Adrenal gland (tissue), 12 donors: Measurements from ENCODE around the gene KDM6B. TPM values are rescaled to one million over a fixed set of nuclear protein-coding genes. Genes with fewer than 3 reads are reported as not detected.

Experiments used
- DNase-seq, 7 donors: peaks; one replicate each; pipeline ENCODE4 v3.0.0-alpha.2; 2019 to 2020
- H3K27ac ChIP-seq, 5 donors: fragments of 200-600 bp; sonication (generic) in 4 of 5; 1 replicate in 3 of 5; 2 replicates in 2 of 5; pipeline versions ENCODE4 v1.5.1 to v1.8.0; 2016 to 2020; ENCODE audit warnings: mild to moderate bottlenecking in 1 of 5
- H3K27me3 ChIP-seq: fragments of 200-600 bp; 2 replicates; pipeline ENCODE4 v1.8.0; 2021
- H3K36me3 ChIP-seq, 2 donors: fragments of 200-600 bp; replicated peaks in 1 of 2; 1 replicate in 1 of 2; 2 replicates in 1 of 2; pipeline versions ENCODE4 v1.5.1 to v1.8.0; 2018 to 2022
- H3K4me1 ChIP-seq, 2 donors: fragments of 200-600 bp; replicated peaks in 1 of 2; 1 replicate in 1 of 2; 2 replicates in 1 of 2; pipeline versions ENCODE4 v1.5.1 to v1.8.0; 2018 to 2021
- H3K4me3 ChIP-seq, 4 donors: fragments of 200-600 bp; sonication (generic) in 3 of 4; one replicate each; pipeline ENCODE4 v1.5.1; 2016 to 2018
- H3K9me3 ChIP-seq, 3 donors: fragments of 200-600 bp; sonication (generic) in 1 of 3; replicated peaks in 1 of 3; 1 replicate in 2 of 3; 2 replicates in 1 of 3; pipeline versions ENCODE4 v1.5.1 to v1.8.0; 2016 to 2021
- POLR2A ChIP-seq, 2 donors: fragments of 450-650 bp; IDR thresholded peaks; one replicate each; pipeline ENCODE4 v1.6.1; 2017; ENCODE audit warnings: antibody characterized with exemption in 2 of 2, mild to moderate bottlenecking in 2 of 2, moderate library complexity in 1 of 2
- WGBS, 4 donors: extraction: QIAGEN DNeasy Blood & Tissue Kit in 2 of 4; methylation state at CpG; one replicate each; pipeline versions ENCODE4 v1.1.5 to v1.1.7; 2013 to 2017; 5-methylcytosine and 5-hydroxymethylcytosine counted together
- intact Hi-C, 2 donors: fragments of 100-400 bp; cut with DNase I; formaldehyde crosslinking; loops; one replicate each; pipeline versions ENCODE4 v1.14.1 to v1.15.0; 2022 to 2023
- polyA plus RNA-seq, 3 donors: library from polyadenylated mRNA; stranded (reverse); fragments of 200-250 nt in 2 of 3; fragments of 350-450 nt in 1 of 3; fragmentation: Illumina TruSeq in 1 of 3; extraction: RNeasy Lipid Tissue Mini Kit (QIAGEN cat#74804) in 1 of 3; gene quantifications; one replicate each; pipeline ENCODE4 v1.2.3, GENCODE V29; 2013 to 2014
- total RNA-seq, 9 donors: library from RNA; depleted of rRNA in 4 of 9; stranded (reverse); fragments of >200 nt in 4 of 9; fragments of 120-200 nt in 1 of 9; fragmentation: NEBNext Ultra II Directional in 1 of 9; extraction: Animal tissue kit (Norgen Biotek cat#: 25700) in 1 of 9; gene quantifications; one replicate each; pipeline versions ENCODE4 v1.1.0 to v1.2.4, GENCODE V29; 2013 to 2023
- TF ChIP-seq, protein P1 (sequence below), 6 experiments: fragments of 450-650 bp in 4 of 6; fragments of 200-600 bp in 2 of 6; sonication (generic) in 1 of 6; IDR thresholded peaks; 1 replicate in 5 of 6; 2 replicates in 1 of 6; pipeline versions ENCODE4 v1.5.1 to v1.8.0; 2016 to 2021; ENCODE audit warnings: antibody characterized with exemption in 6 of 6, mild to moderate bottlenecking in 2 of 6, moderate library complexity in 1 of 6
- donor health status: healthy with polysubstance abuse.
- donor health status: Bipolar disorder and iron deficiency.
- donor health status: DM: yes; HTN: yes; CAD: no.
- donor health status: DM: no; HTN: no; CAD: no.
- donor health status: DM: no; HTN: no; CAD: no.
- donor health status: DM: yes; HTN: yes; CAD: no.

The KDM6B gene
- total and polyA plus RNA-seq, 12 donors: 2.2 to 35.9 (median 11.2) TPM

DNA sequence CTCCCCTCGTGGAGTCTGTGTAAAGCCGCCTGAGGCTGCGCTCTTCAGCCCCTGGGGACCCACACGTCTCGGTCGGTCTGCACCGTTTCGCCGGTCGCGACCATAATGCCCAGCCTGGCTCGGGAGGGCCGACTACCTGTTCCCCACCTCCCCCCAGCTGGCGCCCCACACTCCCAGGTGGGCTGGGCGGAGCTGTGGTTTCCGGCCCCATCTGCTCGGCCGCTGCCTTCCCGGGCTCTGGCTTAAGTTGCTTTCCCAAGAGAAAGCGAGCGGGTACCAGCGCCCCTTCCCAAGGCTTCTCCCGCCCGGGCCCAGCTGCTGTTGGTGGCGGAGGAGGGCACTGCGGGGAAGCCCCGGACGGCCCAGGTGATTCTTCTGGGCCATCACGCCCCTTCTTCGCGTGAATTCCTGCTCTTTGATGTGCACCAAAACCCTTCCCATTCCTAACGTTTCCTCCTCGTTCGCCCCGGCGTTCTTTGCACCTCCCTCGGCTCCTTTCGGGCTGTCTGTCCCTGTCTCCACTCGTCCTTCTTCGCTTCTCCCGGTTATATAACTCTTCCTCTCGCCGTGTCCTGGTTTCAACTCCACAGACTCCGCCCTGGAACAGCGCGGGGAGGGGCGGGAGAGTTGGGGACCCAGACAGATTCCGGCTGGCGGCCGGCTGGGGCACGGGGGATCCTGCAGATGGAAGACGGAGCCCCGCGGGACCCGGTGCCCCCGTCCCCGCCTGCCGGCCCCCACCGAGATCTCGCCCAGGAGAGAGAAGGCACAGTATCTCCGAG lies 2.0 kb downstream of the KDM6B start:
- intact Hi-C loops: no loop called here
- WGBS, 4 donors: 0 to 2% (median 1%) methylated on average over 38 to 61 of the region's 61 CpGs
- H3K9me3 ChIP-seq: no peaks in the 10 kb centered on the region
- no peaks in the 10 kb centered on the region for H3K36me3 ChIP-seq
- peaks cover 28 to 41% of the 10 kb centered on the region in 2 donors for H3K4me1 ChIP-seq
- no peaks in the 10 kb centered on the region for H3K27me3 ChIP-seq
- peak overlapping the region; percentile 98 to 99 (median 98) for H3K27ac ChIP-seq
- peak in 6 of 7 donors; percentile 83 to 94 (median 86) for DNase-seq
- peak; percentile 72 to 96 for TF ChIP-seq POLR2A (IDR thresholded peaks at IDR 0.05)
- TF ChIP-seq, protein P1, sequence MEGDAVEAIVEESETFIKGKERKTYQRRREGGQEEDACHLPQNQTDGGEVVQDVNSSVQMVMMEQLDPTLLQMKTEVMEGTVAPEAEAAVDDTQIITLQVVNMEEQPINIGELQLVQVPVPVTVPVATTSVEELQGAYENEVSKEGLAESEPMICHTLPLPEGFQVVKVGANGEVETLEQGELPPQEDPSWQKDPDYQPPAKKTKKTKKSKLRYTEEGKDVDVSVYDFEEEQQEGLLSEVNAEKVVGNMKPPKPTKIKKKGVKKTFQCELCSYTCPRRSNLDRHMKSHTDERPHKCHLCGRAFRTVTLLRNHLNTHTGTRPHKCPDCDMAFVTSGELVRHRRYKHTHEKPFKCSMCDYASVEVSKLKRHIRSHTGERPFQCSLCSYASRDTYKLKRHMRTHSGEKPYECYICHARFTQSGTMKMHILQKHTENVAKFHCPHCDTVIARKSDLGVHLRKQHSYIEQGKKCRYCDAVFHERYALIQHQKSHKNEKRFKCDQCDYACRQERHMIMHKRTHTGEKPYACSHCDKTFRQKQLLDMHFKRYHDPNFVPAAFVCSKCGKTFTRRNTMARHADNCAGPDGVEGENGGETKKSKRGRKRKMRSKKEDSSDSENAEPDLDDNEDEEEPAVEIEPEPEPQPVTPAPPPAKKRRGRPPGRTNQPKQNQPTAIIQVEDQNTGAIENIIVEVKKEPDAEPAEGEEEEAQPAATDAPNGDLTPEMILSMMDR (IDR thresholded peaks at IDR 0.05): peak in 1 of 6 experiments; percentile 7
- peak overlapping the region; percentile 67 to 81 (median 74) for H3K4me3 ChIP-seq

DNA sequence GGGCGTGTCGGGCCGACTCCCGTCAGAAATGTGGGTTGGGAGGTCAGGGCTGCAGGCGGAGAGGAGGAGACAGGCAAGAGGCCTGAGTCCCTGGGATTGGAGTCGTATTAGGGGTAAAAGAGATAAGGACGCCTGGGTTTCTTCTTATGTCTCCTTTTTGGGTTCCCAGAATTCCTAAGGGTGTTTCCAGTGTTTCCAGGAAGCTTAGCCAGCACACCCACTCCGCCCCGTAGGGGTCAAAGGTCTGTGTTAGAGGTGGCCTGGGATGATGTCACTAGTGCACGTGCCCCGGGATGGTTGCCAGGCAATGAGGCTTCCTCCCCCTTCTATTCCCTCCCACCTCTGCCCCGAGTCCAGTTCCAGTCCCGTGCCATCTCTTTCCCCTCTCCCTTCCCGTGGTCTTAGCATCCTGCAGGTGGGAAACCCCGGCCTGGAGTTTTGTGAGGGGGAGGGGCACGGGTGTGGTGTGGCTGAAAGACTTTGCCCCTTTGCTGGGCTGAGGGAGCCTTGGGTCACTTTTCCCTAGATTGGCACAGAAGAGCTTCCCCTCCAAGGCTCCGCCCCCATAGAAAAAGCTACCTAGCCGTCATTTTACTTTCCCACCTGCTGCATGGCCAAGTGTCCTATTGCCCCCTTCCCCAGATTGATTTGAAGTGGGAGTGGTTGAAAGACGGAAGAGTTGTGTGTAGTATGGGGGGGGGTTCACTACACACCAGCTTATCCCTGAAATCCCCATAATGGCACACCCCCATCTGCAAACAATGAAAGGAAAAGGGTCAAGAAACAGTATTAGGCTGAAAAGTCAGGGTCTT lies 2.8 kb downstream of the KDM6B start:
- Histone ChIP-seq H3K4me1 (peaks cover 33 to 45% of the 10 kb centered on the region in 2 donors), H3K27me3 (no peaks in the 10 kb centered on the region), H3K27ac (peak overlapping the region; percentile 98 to 99 (median 98)), H3K9me3 (no peaks in the 10 kb centered on the region), H3K36me3 (no peaks in the 10 kb centered on the region), H3K4me3 (peak overlapping the region in 3 of 4 donors; percentile 67 to 75 (median 72))
- peak; percentile 89 to 97 (median 96) for DNase-seq
- intact Hi-C loops: no loop called here
- peak in 1 of 2 donors; percentile 77 for TF ChIP-seq POLR2A (IDR thresholded peaks at IDR 0.05)
- TF ChIP-seq, protein P1 (IDR thresholded peaks at IDR 0.05): peak in 1 of 6 experiments; percentile 33
- 1 to 4% (median 2%) methylated on average over 17 to 19 of the region's 19 CpGs for WGBS, 4 donors

DNA sequence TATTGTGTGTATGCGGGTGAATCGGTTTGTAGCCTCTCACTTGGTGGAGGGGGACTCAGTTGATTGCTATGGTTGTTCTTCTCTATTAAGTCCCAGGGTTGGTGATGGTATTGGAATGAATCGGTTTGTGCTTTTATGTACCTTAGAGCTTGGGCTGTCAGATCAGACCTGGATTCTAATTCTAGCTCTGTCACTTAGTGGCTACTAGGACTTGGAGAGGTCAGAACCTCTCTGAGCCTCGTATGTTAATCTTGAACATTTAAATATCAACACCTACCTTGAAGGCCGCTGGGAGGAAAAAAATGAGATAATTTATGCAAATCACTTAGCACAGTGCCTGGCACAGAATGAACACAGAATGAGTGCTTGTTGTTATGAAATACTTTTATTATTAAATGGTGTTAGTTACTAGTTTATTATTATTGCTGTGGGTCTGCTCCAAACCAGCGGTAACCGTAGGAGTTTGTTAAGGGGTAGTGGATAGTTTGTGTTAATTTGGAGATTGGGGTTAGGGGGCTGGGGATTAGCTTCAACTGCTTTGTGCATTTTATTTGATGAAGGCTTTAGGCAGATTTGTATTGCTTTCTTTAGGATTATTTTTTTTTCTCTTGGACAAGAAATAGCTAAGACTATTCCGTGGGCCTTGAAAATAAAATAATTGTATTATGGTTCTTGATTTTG lies 3.5 kb downstream of the KDM6B start:
- 7 to 11% (median 9%) methylated on average over 8 of the region's 8 CpGs for WGBS, 4 donors
- Histone ChIP-seq H3K4me1 (peaks cover 33 to 45% of the 10 kb centered on the region in 2 donors), H3K4me3 (peak overlapping the region in 1 of 4 donors; percentile 67)

More for the DNA sequence above, 3.5 kb downstream of the KDM6B start:
- Histone ChIP-seq H3K27ac (peak overlapping the region in 4 of 5 donors; percentile 98 to 99 (median 98)), H3K36me3 (no peaks in the 10 kb centered on the region), H3K9me3 (no peaks in the 10 kb centered on the region), H3K27me3 (no peaks in the 10 kb centered on the region)
- intact Hi-C loops: no loop called here
- no peak for TF ChIP-seq POLR2A (IDR thresholded peaks at IDR 0.05)
- TF ChIP-seq, protein P1 (IDR thresholded peaks at IDR 0.05): no peak
- peak in 1 of 7 donors; percentile 6 for DNase-seq
